NCI-H2029 treated with DMSO at 0.1 percent for 48 hours (cell line): ENCODE measurements around the gene DPEP1.
"Not testable (repeated sequence)": the region's sequence is repeated elsewhere in the genome, so short reads cannot be mapped to it uniquely, and the experiment has no call there.

ENCODE experiments used
- DNase-seq: peaks from one replicate; lab custom pipeline; 2025; lab: John Stamatoyannopoulos, UW

Gene DPEP1

DNA sequence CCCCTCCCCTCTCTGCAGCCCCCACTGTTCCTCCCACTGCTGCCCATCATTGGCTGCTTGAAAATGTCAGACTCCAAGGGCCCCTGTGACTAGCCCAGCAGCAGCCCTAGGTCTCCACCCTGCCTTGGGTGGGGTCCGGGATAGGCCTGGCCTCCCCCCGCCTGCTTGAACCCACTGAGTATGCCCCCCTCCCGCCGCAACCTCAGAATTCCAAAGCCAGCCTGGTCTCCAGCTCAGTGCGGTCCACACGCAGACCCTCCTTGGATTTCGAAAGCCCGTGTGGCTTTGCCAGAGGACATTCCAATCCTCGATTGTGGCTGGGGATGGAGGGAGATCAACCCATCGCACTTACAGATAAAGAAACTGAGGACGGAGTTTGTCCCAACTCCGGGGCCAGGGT, 6.4 kb downstream of the DPEP1 start:
- no peak for DNase-seq

DNA sequence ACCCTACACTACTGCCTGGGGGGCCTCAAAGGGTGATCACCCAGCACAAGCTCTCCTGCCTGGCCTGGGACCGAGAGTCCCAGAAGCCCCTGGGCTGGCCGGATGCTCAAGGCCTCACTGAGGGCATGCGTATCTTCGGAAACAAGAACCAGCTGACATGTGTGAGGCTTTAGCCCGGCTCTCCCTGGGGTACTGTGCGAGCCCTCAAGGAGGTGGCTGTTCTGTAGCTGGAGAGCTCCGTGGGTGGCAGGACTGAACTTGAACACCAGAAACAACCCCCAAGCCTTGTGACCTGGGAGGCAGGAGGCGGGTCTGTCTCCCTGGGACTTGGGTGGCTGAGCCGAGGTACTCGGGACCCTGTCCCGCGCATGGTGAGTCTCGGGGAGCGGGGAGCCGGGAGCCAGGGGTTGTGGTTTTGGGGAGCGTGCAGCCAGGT, 7.0 kb downstream of the DPEP1 start:
- DNase-seq = no peak

DNA sequence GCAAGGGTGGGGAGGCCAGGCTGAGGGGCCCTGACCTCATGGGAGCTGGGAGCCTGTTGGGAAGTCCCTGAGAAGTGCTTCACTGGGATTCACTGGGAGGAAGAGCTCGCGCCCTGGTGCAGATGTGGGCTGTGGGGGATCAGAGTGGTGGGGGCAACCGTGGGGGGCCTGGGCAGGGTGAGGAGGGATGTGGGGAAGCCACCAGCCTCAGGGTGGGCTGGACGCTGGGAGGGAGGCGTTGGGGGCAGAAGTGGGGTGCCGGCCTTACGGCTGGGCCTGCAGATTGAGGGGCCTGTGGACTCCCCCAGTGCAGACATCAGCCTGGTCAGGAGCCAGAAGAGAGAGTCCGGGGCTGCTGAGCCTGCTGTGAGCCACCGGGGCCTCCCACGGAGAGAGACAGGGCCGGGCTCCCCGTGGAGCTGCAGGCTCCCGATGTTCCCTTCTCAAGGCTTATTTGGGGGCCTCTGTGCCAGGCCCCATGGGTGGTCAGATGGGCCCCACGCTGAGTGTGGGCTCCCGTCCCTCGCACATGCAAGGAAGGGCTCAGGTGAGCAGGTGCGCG, 7.8 kb downstream of the DPEP1 start:
- no peak for DNase-seq

DNA sequence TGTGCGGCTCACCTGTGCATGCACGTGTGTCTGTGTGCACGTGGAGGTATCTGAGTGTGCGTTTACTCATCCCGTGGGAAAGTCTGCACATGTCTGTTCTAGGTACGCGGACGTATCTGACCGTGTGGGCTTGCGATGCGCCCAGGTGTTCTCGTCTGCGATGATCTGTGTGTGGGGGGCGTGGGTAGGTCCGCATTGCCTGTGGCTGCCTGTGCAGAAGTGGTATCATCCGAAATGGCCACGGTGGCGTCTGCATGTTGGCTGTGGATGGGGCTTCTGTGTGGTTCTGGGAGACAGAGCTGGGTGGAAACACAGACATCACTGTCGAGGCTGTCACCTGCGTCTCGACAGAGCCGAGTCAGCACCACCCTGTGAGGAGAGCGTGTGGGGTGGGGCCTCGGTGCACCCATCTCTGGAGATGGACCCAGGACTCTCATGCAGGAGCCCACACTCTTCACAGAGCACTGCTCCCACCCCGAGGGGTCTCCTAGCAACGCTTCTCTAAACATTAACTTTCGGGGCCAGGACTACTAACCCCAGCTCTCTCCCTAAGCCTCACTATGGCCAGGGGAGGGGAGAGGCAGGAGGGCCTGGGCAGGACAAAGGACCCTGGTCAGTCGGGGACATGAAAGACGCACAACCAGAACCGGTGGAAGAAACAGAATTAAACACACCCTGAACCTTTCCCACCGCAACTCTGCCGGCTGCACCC, 8.4 kb downstream of the DPEP1 start:
- no peak for DNase-seq

DNA sequence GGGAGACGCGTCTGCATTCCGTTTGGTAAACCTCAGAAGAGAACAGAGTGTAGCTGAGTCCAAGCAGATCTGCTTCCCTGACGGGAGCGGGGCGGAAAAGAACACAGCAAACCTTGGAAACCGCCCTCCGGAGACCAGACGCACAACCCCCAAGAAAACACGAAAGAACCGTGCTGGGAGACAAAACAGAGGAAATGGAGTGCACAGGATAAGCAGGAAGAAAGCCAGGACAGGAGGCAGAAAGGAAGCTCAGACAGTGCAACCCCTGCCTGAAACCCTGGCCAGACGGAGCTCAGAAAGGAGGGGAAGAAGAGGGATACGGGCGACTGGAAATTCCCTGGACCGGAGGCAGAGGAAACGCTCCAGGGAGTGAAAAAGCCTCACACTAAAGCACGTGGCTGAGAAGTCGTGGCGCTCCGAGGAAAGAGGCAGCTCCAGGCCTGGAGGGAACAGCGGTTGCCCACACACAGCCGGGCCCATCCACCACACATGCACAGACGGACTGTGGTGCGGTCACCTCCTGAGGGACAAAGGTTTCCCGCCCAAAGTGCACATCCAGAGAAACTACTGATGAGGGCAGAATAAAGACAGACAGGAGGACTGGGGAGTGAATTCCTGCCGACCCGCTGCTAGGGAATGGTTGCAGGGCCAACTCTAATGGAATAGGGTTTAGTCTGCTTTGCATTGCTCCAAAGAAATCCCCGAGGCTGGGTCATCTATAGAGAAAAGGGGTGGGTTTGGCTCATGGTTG, 10.2 kb downstream of the DPEP1 start:
- no peak for DNase-seq

DNA sequence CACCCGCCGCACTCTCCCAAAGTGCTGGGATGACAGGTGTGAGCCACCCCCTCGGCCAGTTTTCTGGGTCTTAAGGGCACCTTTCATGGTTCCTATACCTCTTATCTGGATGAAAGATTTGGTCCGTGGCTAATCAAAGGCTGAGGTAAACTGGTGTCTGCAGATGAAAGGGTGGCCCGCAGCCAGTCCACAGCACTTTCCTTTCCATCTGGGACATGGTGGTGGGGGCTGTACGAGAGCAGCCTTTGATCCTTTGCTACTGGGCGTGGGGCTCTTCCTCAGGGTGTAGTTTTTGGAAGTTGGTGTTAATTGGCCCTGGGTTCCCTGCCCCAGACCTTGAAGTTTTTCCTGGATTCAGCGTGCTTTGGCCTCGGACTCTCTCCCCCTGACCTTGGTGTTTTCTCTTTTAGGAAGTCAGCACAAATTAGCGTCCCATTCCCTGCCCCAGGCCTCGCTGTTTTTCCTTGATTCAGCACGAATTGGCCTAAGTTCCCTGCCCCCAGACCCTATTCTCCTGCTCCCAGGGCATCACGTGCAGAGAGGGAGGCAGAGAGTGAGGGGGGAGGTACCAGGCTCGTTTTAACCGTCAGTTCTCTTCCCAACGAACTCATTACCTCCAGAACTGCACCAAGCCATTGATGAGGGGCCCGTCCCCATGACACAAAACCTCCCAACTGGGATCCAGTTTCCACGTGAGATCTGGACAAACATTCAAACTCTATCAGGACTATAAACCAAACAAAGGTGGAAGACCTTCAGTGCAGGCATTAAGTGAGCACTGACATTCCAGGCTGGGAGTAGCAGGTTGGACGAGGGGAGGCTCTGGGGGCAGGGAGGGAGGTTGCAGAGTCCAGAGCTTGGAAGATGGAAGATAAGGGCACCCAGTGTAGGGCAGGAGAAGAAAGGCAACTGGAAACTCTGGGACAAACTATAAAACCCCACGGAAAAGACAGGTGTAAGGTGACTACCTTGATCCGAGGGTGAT, 11.6 kb downstream of the DPEP1 start:
- DNase-seq = no peak

DNA sequence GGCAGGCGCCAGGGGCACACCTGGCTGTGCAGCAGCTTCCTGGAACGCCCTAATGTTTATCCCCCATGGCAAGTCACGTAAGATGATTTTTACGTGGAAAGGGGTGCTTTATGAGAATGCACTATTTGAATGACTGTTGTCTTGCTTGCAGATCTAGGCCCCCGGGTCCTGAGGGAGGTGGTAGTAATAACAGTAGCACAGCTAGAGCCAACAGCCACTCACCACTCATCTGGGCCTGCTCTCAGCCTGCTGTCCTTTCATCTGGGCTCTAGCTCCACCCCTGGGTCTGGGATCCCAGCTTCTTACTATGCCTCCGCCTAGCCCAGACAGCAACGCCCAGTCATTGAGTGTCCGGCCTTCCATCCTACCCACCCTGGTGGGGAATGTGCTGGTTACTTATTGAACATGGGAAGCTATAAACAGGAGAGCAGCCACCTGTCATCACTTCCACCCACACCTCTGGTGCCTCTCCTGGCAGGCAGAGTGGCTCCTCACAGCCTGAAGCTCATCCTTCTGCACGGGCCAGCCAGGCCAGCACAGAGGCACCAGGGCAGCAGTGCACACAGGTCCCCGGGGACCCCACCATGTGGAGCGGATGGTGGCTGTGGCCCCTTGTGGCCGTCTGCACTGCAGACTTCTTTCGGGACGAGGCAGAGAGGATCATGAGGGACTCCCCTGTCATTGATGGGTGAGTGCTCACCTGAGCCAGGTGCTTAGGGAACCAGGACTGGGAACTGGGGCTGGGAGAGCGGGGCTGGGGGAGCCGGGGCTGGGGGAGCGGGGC, 16.6 kb downstream of the DPEP1 start:
- no peak for DNase-seq

DNA sequence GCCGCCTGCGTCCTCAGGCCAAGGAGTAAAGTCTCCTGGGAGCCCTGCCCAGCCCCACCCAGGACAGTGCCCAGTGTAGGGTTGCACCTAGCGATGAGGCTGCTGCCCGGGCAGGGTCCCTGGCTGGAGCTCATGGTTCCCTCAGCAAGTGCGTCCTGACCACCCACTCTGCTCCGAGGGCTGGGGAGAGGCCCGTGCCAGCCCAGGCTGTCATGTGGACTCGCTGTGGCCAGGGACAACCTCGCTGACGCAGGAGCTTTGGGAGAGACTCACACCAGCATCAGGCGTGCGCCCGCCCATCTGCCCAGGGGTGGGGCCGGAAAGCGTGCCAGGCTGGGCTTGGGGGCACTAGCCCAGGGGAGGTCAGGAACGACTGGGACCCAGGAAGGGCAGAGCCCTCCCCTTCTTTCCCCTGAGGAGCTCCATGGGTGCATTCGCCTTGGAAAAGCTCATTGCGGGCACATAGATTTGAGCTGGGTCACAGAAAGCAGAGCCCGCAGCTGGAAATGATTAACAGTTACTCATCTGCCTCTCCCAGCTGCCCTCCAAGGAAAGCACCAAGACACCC, 19.7 kb downstream of the DPEP1 start:
- no peak for DNase-seq

DNA sequence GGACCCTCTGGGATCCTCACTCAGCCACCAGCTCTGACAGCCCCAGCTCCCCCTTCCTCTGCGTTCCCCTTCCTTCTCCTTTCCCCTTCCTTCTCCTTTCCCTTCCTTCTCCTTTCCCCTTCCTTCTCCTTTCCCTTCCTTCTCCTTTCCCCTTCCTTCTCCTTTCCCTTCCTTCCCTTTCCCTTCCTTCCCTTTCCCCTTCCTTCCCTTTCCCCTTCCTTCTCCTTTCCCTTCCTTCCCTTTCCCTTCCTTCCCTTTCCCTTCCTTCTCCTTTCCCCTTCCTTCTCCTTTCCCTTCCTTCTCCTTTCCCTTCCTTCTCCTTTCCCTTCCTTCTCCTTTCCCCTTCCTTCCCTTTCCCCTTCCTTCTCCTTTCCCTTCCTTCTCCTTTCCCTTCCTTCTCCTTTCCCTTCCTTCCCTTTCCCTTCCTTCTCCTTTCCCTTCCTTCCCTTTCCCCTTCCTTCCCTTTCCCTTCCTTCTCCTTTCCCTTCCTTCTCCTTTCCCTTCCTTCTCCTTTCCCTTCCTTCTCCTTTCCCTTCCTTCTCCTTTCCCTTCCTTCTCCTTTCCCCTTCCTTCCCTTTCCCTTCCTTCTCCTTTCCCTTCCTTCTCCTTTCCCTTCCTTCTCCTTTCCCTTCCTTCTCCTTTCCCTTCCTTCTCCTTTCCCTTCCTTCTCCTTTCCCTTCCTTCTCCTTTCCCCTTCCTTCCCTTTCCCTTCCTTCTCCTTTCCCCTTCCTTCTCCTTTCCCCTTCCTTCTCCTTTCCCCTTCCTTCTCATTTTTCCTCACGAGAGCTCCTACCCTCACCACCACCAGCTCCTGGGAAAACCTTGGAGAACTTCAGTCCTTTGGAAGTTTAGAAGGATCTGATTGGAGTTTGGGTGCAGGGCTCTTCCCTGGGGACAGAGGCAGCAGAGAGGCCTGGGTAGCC, 21.3 kb downstream of the DPEP1 start:
- not testable (repeated sequence) for DNase-seq

DNA sequence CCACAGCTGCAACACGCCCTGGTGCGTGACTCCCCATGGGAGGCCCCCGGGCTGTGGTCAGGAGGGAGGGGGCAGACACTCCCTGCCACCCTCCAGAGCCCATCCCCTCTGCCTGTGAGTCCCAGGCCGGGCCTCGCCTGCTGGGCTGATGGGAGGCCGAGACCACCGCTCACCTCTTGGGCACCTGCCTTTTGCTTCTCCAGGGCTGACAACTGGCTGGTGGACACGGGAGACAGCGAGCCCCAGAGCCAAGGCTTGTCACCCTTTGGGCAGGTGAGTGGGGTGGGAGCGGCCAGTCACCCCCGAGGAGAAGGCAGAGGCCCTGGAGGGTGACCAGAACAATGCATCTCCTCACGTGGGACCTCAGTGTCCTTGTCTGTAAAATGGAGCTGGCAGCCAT, 23.2 kb downstream of the DPEP1 start:
- DNase-seq = no peak

DNA sequence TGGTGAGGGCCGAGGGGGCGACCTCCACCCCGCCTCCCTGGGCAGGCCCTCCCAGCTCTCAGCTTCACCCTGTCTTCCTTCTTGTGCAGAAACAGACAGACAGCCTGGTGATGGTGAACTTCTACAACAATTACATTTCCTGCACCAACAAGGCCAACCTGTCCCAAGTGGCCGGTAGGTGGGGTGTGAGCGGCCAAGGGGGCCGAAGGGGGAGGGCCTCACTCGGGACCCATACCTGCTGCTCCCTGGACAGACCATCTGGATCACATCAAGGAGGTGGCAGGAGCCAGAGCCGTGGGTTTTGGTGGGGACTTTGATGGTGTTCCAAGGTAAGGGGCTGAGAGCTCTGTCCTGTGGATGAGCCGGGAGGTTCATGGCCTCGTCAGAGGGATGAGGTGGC, 23.9 kb downstream of the DPEP1 start:
- DNase-seq = no peak

DNA sequence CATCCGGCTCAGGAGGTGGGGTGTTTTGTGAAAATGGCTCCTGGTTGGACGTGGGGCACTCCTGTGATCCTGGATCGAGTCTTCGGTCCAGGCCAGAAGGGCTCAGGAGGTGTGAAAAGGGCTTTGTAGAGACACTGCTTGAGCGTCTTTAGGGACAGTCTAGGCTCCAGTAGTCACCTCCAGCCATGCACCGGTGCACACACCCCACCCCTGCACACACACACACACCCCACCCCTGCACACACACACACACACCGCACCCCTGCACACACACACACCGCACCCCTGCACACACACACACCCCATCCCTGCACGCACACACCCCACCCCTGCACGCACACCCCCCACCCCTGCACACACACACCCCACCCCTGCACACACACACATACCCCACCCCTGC, 25.0 kb downstream of the DPEP1 start:
- no peak for DNase-seq

DNA sequence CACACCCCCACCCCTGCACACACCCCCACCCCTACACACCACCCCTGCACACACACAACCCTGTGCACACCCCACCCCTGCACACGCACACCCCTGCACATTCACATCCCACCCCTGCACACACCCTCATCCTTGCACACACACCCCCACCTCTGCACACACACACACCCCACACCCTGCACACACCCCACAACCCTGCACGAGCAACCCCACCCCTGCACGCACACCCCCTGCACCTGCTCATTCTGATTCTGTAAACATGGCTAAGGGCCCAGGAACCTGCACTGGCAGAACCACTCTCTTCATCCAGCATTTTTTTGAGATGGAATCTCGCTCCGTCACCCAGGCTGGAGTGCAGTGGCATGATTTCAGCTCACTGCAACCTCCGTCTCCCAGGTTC, 25.9 kb downstream of the DPEP1 start:
- no peak for DNase-seq

DNA sequence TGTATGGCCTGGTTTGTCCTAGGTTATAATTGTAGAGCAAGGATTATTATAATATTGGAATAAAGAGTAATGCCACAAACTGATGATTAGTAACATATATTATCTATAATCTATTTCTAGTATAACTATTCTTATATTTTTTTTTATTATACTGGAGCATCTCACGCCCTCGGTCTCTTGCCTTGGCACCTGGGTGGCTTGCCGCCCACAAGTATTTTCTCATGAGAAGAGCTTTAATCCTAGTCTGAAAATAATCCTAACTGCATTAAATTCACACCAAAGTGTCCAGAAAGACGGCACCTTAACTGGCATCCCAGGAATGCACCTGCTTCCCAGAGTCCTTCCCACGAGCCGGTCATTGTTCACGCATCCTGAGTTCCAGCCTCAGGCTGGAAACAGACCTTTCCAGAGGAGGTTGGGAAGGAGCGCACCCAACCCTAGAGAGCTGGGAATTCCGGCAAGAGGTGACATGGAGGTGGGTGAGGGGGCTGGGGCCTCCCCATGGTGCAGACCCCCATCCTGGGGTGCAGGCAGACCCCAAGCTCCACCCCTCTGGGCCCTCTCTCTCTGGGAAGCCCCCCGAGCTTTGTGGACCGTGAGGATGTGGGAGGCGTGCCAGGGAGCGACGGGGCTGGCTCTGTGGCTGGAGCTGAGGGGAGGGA, 28.1 kb downstream of the DPEP1 start:
- DNase-seq = no peak

DNA sequence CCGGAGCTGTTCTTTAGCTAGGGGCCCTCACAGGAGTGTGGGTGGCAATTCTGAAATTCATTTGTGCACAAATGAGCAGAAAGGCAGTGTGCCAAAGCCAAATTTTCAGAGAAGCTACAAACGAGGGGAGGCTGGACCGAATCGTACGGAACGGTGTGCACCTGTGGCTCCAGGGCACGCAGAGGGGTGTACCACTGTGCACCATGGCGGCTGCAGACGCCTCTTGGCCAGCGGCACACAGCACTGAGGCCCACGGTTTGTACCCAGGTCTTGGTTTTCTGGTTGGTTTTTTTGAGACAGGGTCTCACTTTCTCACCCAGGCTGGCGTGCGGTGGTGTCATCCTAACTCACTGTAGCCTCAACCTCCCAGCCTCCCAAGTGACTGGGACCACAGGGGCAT, 29.1 kb downstream of the DPEP1 start:
- no peak for DNase-seq

DNA sequence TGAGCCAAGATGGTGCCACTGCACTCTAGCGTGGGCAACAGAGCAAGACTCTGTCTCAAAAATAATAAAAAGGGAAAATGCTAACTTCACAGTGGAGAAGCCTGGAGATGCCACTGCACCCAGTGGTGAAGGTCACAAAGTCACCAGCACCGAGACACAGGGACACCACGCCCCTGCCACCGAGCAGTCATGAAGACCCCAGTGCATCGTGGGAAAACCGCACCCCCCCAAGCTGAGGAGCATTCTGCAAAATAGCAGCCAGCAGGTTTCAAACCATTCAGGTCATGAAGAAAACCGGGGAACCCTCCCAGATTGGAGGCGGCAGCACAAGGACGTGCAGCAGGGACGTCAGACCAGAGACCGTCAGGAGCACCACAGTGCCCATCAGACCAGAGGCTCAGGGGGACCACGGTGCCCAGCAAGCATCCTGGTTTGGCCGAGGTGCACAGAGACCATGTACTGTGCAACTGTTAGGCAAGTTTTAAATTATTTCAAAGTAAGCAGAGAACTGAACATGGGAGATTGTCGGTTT, 30.4 kb downstream of the DPEP1 start:
- no peak for DNase-seq

DNA sequence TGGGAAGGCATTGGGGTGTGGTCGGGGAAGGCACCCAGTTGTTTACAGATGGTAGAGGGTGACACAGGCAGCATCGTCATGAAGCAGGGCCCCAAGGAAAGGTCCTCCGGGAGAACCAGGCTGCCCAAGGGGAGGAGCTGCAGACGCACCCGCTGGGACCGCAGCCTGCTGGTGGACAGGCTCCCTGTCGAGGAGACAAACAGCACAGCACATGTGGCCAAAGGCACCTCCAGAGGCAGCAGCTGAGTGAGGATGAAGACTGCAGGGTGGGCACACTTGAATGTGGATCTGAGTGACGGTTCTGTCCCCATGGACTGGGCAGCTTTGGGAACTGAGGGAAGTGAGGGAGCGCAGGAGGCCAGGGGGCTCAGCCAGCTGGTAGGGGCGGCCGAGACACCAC, 31.7 kb downstream of the DPEP1 start:
- DNase-seq = no peak

DNA sequence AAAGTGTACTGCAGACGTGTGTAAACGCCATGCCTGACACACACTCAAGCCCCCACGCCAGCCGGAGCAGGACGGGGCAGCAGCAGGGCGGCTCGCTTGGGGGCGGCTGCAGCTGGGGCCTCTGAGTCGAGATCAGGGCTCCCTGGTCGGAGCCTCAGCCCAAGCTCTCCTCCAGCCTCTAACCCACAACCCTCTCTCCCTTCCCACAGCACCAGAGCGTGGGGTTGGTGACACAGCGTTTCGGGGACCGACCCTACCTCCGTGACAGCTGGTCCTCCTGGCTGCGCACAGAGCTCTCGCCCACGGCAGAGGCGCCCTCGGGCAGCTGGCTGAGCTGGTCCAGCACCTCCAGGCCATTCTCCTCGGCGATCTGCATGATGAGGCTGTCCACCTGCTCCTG, 32.8 kb downstream of the DPEP1 start:
- no peak for DNase-seq

DNA sequence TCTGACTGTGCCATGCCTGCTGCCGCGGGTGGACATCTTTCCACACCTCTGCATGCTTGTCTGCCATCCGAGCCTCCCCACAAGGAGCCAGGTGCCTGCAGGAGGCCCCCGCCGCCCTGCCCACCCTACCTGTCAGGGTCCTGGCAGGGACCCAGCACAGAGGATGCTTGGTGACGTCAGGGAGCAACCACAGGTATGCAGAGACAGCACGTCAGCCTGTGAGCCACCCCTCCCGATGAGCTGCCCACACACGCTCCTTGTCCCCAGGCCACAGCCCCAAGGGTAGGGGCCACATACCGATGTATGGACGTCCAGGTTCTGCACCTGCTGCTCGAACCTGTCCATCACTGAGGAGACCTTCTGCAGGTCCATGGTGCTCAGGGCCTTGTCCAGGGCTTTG, 33.5 kb downstream of the DPEP1 start:
- DNase-seq = no peak
